Smooth muscle cell of trachea (primary cell): Measurements from ENCODE around the gene ICAM2. TPM values are rescaled to one million over a fixed set of nuclear protein-coding genes. Genes with fewer than 3 reads are reported as not detected.

Experiments
- total RNA-seq: library from RNA; depleted of rRNA; stranded (reverse); fragments of >200 nt; gene quantifications from 2 replicates; pipeline ENCODE4 v1.2.1, GENCODE V29; 2014

ICAM2 gene
- 1.2 and 4.1 TPM in 2 replicates for total RNA-seq

DNA sequence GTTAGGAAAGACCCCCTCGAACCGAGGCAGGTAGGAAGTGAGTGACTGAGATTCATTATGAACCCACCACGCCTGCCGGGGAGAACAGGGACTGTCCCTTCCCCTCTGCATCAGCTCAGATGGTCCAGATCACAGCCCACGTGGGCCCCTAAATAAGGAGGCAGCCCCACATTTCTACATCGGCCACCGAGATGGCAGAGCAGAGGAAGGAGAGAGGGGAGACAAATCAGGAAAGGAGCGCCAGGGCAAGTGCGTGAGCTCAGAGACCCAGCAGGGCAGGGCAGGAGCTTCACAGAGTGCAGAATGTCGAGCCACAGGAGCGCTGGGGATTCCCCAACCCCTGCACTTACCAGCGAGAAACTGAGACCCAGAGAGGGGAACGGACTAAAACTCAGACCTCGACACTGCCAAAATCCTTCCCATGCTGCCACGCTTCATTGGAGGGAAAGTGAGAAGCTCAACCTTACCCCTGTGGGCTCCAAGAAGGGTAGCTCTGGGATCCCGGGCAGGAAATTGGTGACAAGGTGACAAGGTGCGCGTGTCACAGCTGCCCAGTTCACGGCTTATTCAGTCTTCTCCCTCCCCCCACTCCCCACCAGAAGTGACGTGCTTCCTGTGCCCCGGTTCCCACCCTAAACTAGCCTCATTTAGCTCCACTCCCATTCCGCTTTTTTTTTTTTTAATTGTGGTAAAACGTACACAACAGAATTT, at the start of gene ICAM2:
TSS of gene ICAM2 (minus strand) at position 578 of the 711 bp plus-strand sequence. CDS start 13,942 bp downstream, outside the sequence.

DNA sequence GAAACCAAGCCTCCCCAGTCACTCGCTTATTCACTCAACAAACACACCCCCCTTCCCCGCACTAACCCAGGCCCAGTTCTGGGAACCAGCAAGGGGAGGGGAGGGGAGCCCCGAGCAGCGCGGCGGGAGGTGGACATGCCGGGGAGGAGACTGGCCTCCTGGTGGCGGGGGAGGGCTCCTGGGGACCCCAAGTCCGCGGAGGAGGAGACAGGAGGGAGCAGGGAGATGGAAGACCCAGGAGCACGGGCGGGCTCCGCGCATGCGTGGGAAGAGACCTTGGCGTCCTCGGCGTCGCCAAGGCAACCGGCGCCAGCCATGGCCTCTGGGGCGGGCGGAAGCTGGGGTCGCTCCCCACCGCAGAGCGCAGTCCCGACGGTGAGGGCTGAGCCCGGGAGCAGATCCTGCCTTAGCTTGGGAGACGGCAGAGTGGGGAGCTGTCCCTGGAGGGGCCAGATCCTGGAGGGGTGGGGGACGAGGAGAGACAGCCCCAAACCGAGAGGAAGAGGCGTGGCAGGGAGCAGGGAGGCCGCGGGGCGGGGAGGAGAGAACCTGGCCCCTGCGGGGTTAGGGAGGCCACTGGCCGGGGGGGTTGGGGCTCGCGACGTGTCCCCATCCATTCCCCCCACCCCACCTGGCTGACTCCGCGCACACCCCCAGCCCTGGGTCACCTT, 22.2 kb downstream of the ICAM2 start, which contains the start of gene PRR29:
TSS of gene PRR29 (plus strand) at position 302 of the 671 bp plus-strand sequence. CDS start at position 316, 14 bp downstream.

DNA sequence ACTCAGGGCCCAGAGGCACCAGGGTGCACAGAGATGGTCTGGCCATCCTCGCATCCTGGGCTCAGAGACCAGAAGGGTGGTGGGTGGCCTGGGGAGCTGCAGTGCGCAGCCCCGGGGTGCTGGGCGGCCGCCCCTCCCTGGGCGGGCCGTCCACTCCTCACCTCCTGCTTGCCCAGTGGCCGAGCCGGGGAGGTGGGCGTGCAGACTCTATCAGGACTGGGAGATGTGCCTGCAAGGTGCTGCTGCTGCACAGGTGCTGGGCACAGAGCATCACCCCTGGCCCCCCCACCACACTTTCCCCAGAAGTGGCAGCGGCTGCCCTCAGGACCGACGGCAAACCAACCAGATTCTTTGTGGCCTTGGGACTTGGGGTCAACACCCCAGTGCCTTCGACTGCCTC, 47.6 kb downstream of the ICAM2 start, which contains the start of gene SCN4A:
TSS of gene SCN4A (minus strand) at position 123 of the 400 bp plus-strand sequence. CDS start at position 46, 77 bp downstream.

Other genes starting within 250 kb of the ICAM2 start
- gene CCDC47, start 247.0 kb downstream of the ICAM2 start, total RNA-seq: 65.5 and 71.6 TPM in 2 replicates
- gene DDX42, start 246.5 kb downstream of the ICAM2 start, total RNA-seq: 68.6 and 86.4 TPM in 2 replicates
- gene PSMC5, start 193.2 kb downstream of the ICAM2 start, total RNA-seq: 55.1 and 101 TPM in 2 replicates
- 62.3 and 101 TPM in 2 replicates for gene FTSJ3, start 193.0 kb downstream of the ICAM2 start, total RNA-seq
- 120 and 133 TPM in 2 replicates for gene SMARCD2, start 177.9 kb downstream of the ICAM2 start, total RNA-seq
- gene CSH2, start 147.0 kb downstream of the ICAM2 start, total RNA-seq: not detected in 2 replicates
- not detected in 2 replicates for gene GH2, start 138.7 kb downstream of the ICAM2 start, total RNA-seq
- gene CSH1, start 124.1 kb downstream of the ICAM2 start, total RNA-seq: not detected in 2 replicates
- gene CSHL1, start 109.4 kb downstream of the ICAM2 start, total RNA-seq: 0.15 TPM in 1 of 2 replicates, not detected in the other
- gene GH1, start 101.8 kb downstream of the ICAM2 start, total RNA-seq: not detected in 2 replicates
- 0.15 and 0.17 TPM in 2 replicates for gene CD79B, start 88.3 kb downstream of the ICAM2 start, total RNA-seq
- under 0.01 and 0.15 TPM in 2 replicates for gene SCN4A, start 47.7 kb downstream of the ICAM2 start, total RNA-seq
- 1.5 and 1.8 TPM in 2 replicates for gene PRR29, start 22.3 kb downstream of the ICAM2 start, total RNA-seq
- 8.0 and 15.9 TPM in 2 replicates for gene ERN1, start 109.5 kb upstream of the ICAM2 start, total RNA-seq
- gene TEX2, start 242.6 kb upstream of the ICAM2 start, total RNA-seq: 33.6 and 43.0 TPM in 2 replicates